HEK293T (cell line): ENCODE measurements around the gene MINDY4.

Source experiments
- BHLHE40 ChIP-seq: fragments of 450-650 bp; IDR thresholded peaks from 2 replicates; pipeline ENCODE4 v1.6.1; 2016; ENCODE audit warnings: mild to moderate bottlenecking, moderate library complexity, borderline replicate concordance
- ELF4 ChIP-seq: fragments of 450-650 bp; IDR thresholded peaks from 2 replicates; pipeline ENCODE4 v1.6.1; 2017; ENCODE audit warnings: antibody characterized with exemption
- FOXA1 ChIP-seq: fragments of 450-650 bp; IDR thresholded peaks from 2 replicates; pipeline ENCODE4 v1.6.1; 2016; ENCODE audit warnings: mild to moderate bottlenecking
- FOXK2 ChIP-seq: fragments of 450-650 bp; IDR thresholded peaks from 2 replicates; pipeline ENCODE4 v1.6.1; 2016; ENCODE audit warnings: mild to moderate bottlenecking
- HDGF ChIP-seq: fragments of 450-650 bp; IDR thresholded peaks from 2 replicates; pipeline ENCODE4 v1.6.1; 2017; ENCODE audit warnings: antibody characterized with exemption, borderline replicate concordance
- LEF1 ChIP-seq: fragments of 450-650 bp; IDR thresholded peaks from 2 replicates; pipeline ENCODE4 v1.6.1; 2017; ENCODE audit warnings: mild to moderate bottlenecking, borderline replicate concordance
- NFRKB ChIP-seq: fragments of 450-650 bp; IDR thresholded peaks from 2 replicates; pipeline ENCODE4 v1.6.1; 2016; ENCODE audit warnings: mild to moderate bottlenecking, moderate library complexity
- SP1 ChIP-seq: fragments of 450-650 bp; IDR thresholded peaks from 2 replicates; pipeline ENCODE4 v1.6.1; 2017
- SUZ12 ChIP-seq: fragments of 450-650 bp; IDR thresholded peaks from 2 replicates; pipeline ENCODE4 v1.6.1; 2016; ENCODE audit warnings: mild to moderate bottlenecking
- TARDBP ChIP-seq: fragments of 450-650 bp; IDR thresholded peaks from 2 replicates; pipeline ENCODE4 v1.6.1; 2016
- TF ChIP-seq, protein P1 (sequence below): fragments of 450-650 bp; IDR thresholded peaks from 2 replicates; pipeline ENCODE4 v1.6.1; 2016

DNA sequence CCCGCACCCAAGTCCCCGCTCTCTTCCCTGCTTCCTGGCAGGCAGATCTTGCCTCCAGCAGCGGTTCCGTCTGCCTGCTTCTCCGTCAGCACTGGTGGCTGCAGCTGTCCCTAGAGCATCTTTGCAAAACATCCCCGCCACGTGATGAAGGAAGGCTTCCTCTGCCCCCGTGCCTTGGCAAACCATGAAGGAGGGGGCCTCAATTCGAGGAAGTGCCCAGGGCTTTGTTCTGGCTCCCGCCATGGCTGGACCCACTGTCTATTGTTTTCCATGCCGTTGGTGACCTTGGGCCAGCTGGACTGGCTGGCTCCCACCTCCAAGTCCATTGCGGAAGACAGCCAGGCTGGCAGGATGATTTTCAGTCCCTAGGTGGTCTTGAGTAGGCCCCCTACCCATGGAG lies 127.2 kb downstream of the MINDY4 start:
- TF ChIP-seq NFRKB = no peak
- no peak for TF ChIP-seq TARDBP
- TF ChIP-seq SP1 = no peak
- no peak for TF ChIP-seq HDGF
- TF ChIP-seq ELF4 = no peak
- TF ChIP-seq SUZ12 = no peak
- TF ChIP-seq, protein P1, sequence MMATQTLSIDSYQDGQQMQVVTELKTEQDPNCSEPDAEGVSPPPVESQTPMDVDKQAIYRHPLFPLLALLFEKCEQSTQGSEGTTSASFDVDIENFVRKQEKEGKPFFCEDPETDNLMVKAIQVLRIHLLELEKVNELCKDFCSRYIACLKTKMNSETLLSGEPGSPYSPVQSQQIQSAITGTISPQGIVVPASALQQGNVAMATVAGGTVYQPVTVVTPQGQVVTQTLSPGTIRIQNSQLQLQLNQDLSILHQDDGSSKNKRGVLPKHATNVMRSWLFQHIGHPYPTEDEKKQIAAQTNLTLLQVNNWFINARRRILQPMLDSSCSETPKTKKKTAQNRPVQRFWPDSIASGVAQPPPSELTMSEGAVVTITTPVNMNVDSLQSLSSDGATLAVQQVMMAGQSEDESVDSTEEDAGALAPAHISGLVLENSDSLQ = no peak
- TF ChIP-seq FOXK2 = no peak
- TF ChIP-seq LEF1 = no peak
- no peak for TF ChIP-seq BHLHE40
- TF ChIP-seq FOXA1 = no peak
